Stimulated activated CD4-positive, alpha-beta T cell treated with anti-CD3 and anti-CD28 coated beads, Interleukin-1b, Interleukin-23, amount 100 ng/mL, for 48 hours (primary cell): ENCODE data around the gene TANC1.
"Not testable (repeated sequence)": the region's sequence is repeated elsewhere in the genome, so short reads cannot be mapped to it uniquely, and the experiment has no call there.

Experiments
- DNase-seq: peaks from one replicate; pipeline ENCODE4 v3.0.0-alpha.2; 2020

TANC1 gene

GRCh38 chr2:159124931-159125467 lies 156.6 kb downstream of the TANC1 start:
- no peak for DNase-seq

- DNase-seq, result no peak
Measured at GRCh38 chr2:159125858-159126257, 157.4 kb downstream of the TANC1 start.

GRCh38 chr2:159126432-159127022 lies 158.1 kb downstream of the TANC1 start:
- no peak for DNase-seq

GRCh38 chr2:159128191-159128590 lies 159.8 kb downstream of the TANC1 start:
- no peak for DNase-seq

- DNase-seq, result no peak
Measured at GRCh38 chr2:159129269-159129668, 160.8 kb downstream of the TANC1 start.

GRCh38 chr2:159129824-159130223 lies 161.4 kb downstream of the TANC1 start:
- DNase-seq, result no peak

- DNase-seq, result no peak
Measured at GRCh38 chr2:159130302-159130701, 161.9 kb downstream of the TANC1 start.

- no peak for DNase-seq
Measured at GRCh38 chr2:159131267-159131913, 162.9 kb downstream of the TANC1 start.

- DNase-seq, result no peak
Measured at GRCh38 chr2:159131914-159132281, 163.5 kb downstream of the TANC1 start.

GRCh38 chr2:159133797-159134196 lies 165.4 kb downstream of the TANC1 start:
- DNase-seq, result no peak

GRCh38 chr2:159134979-159135378 lies 166.5 kb downstream of the TANC1 start:
- no peak for DNase-seq

- DNase-seq, result no peak
Measured at GRCh38 chr2:159136391-159136790, 168.0 kb downstream of the TANC1 start.

- no peak for DNase-seq
Measured at GRCh38 chr2:159137511-159138241, 169.2 kb downstream of the TANC1 start.

GRCh38 chr2:159138642-159139182 lies 170.3 kb downstream of the TANC1 start:
- DNase-seq, result no peak

- no peak for DNase-seq
Measured at GRCh38 chr2:159139216-159139933, 170.9 kb downstream of the TANC1 start.

- no peak for DNase-seq
Measured at GRCh38 chr2:159140070-159140769, 171.8 kb downstream of the TANC1 start.

- not testable (repeated sequence) for DNase-seq
Measured at GRCh38 chr2:159140821-159141220, 172.4 kb downstream of the TANC1 start.

- DNase-seq, result no peak
Measured at GRCh38 chr2:159144776-159145614, 176.6 kb downstream of the TANC1 start.

GRCh38 chr2:159145745-159146354 lies 177.4 kb downstream of the TANC1 start:
- DNase-seq, result no peak

- DNase-seq, result no peak
Measured at GRCh38 chr2:159146996-159147666, 178.7 kb downstream of the TANC1 start.
